Fibroblast of villous mesenchyme (primary cell): Measurements from ENCODE around the gene CCDC88B. TPM values are rescaled to one million over a fixed set of nuclear protein-coding genes. Genes with fewer than 3 reads are reported as not detected.
A peak's percentile ranks its signal among the peaks of the same experiment; 100 is the strongest.

ENCODE experiments used
- DNase-seq: peaks from one replicate; pipeline ENCODE4 v3.0.0-alpha.2; 2010; ENCODE audit warnings: low read depth
- H3K4me3 ChIP-seq: 2 replicates; pipeline ENCODE4 v1.5.1; 2011; ENCODE audit warnings: low read depth, mild to moderate bottlenecking, low read length
- CTCF ChIP-seq: IDR thresholded peaks from 2 replicates; pipeline ENCODE4 v1.5.1; 2012; ENCODE audit warnings: low read depth, mild to moderate bottlenecking, low read length; ENCODE audit not compliant: insufficient read depth
- total RNA-seq: library from RNA; depleted of rRNA; stranded (reverse); fragments of >200 nt; gene quantifications from 2 replicates; pipeline ENCODE4 v1.2.3, GENCODE V29; 2012

Gene CCDC88B
- total RNA-seq, 1 donor, result 1.7 TPM

- DNase-seq, result no peak
Measured at GRCh38 chr11:64324692-64325469, 15.1 kb upstream of the CCDC88B start.

GRCh38 chr11:64327375-64327774 is 12.6 kb upstream of the CCDC88B start:
- TF ChIP-seq CTCF, result no peak
- H3K4me3 ChIP-seq, result no peak overlapping the region
- DNase-seq, result no peak

More at GRCh38 chr11:64324692-64325469, 15.1 kb upstream of the CCDC88B start:
- TF ChIP-seq CTCF, result no peak
- no peak overlapping the region for H3K4me3 ChIP-seq

GRCh38 chr11:64327993-64328392 is 12.0 kb upstream of the CCDC88B start:
- H3K4me3 ChIP-seq, result no peak overlapping the region
- no peak for TF ChIP-seq CTCF
- DNase-seq, result no peak

- H3K4me3 ChIP-seq, result no peak overlapping the region
- no peak for TF ChIP-seq CTCF
- DNase-seq, result no peak
Measured at GRCh38 chr11:64330888-64331287, 9.1 kb upstream of the CCDC88B start.

GRCh38 chr11:64331569-64332371 is 8.2 kb upstream of the CCDC88B start:
- peak; percentile 78 for TF ChIP-seq CTCF
- peak; percentile 91 for DNase-seq
- no peak overlapping the region for H3K4me3 ChIP-seq

- no peak for DNase-seq
- TF ChIP-seq CTCF, result no peak
- H3K4me3 ChIP-seq, result no peak overlapping the region
Measured at GRCh38 chr11:64333556-64333955, 6.4 kb upstream of the CCDC88B start.
